K562 (cell line): ENCODE measurements around the gene ARMC9. TPM values are rescaled to one million over a fixed set of nuclear protein-coding genes. Genes with fewer than 3 reads are reported as not detected.

ENCODE experiments used
- ATAC-seq: fragments of 200-7000 bp; cut with Tn5 transposase; 3 replicates; pipeline ENCODE4 v1.9.1; 2020; ENCODE audit warnings: moderate library complexity
- BruUV-seq: library from RNA; stranded (reverse); fragments of 400-500 nt; replicated peaks from 2 replicates; lab custom pipeline; 2021; lab: Mats Ljungman, UMichigan
- CTCF ChIA-PET: fragments of 300-600 bp; formaldehyde crosslinking; extraction: SDS; loops from one replicate; lab custom pipeline; 2021; ENCODE audit warnings: low intra/inter-chr PET ratio; lab: Yijun Ruan, JAX
- POLR2A ChIA-PET: fragments of 300-600, 350-650 bp; sonication (Branson Sonifier 250); formaldehyde crosslinking; extraction: SDS; loops from one replicate; lab custom pipeline; 2021; ENCODE audit warnings: antibody characterized with exemption, inconsistent platforms; lab: Yijun Ruan, JAX
- DNase-seq, 4 experiments: peaks; one replicate each; pipeline versions ENCODE4 v3.0.0 to v3.0.0-alpha.2; 2011 to 2018; ENCODE audit warnings: low spot score in 3 of 4, mixed read lengths in 3 of 4; ENCODE audit errors: extremely low read depth in 1 of 4
- FAIRE-seq: peaks from 2 replicates; lab custom pipeline; 2011; peaks lifted over from hg19 to GRCh38; lab: Jason Lieb, UNC
- H2AFZ ChIP-seq: 2 replicates; pipeline ENCODE4 v1.6.0; 2011; ENCODE audit warnings: low read depth, low read length, control low read depth, inconsistent platforms
- H3K27ac ChIP-seq: fragments of 200-600 bp; 3 replicates; pipeline ENCODE4 v1.8.0; 2011; ENCODE audit warnings: low read depth, mild to moderate bottlenecking, control low read depth, inconsistent platforms, low read length, moderate library complexity, mixed read lengths; ENCODE audit errors: extremely low read depth
- H3K27me3 ChIP-seq, 2 experiments: fragments of 300-600 bp in 1 of 2; 2 replicates in 1 of 2; 3 replicates in 1 of 2; pipeline versions ENCODE4 v1.6.0 to v1.8.0; 2011; ENCODE audit warnings: inconsistent platforms in 2 of 2, low read length in 2 of 2, mild to moderate bottlenecking in 1 of 2, mixed read lengths in 1 of 2, moderate library complexity in 1 of 2; ENCODE audit not compliant: control insufficient read depth in 2 of 2, insufficient read depth in 2 of 2
- H3K36me3 ChIP-seq: fragments of 300-600 bp; 3 replicates; pipeline ENCODE4 v1.8.0; 2011; ENCODE audit warnings: mild to moderate bottlenecking, low read length, inconsistent platforms; ENCODE audit not compliant: control insufficient read depth, insufficient read depth
- H3K4me1 ChIP-seq, 2 experiments: fragments of 200-600 bp in 1 of 2; replicated peaks in 1 of 2; 2 replicates in 1 of 2; 3 replicates in 1 of 2; pipeline versions ENCODE4 v1.5.1 to v1.8.0; 2011; ENCODE audit warnings: inconsistent platforms in 2 of 2, low read length in 2 of 2, mild to moderate bottlenecking in 1 of 2, mixed read lengths in 1 of 2, moderate library complexity in 1 of 2; ENCODE audit not compliant: control insufficient read depth in 2 of 2, insufficient read depth in 2 of 2
- H3K4me2 ChIP-seq: 2 replicates; pipeline ENCODE4 v1.6.1; 2011; ENCODE audit warnings: low read length, control low read depth, inconsistent platforms, mixed read lengths; ENCODE audit not compliant: insufficient read depth
- H3K4me3 ChIP-seq: fragments of 200-600 bp; sonication (generic), shearing (Covaris generic); 2 replicates; pipeline ENCODE4 v1.5.1; 2016; ENCODE audit warnings: control low read depth, inconsistent platforms
- H3K79me2 ChIP-seq: fragments of 200-600 bp; 3 replicates; pipeline ENCODE4 v1.8.0; 2011; ENCODE audit warnings: low read length, inconsistent platforms; ENCODE audit not compliant: control insufficient read depth, insufficient read depth
- H3K9ac ChIP-seq, 2 experiments: 2 replicates each; pipeline versions ENCODE4 v1.6.0 to v1.6.1; 2011; ENCODE audit warnings: low read depth in 2 of 2, low read length in 2 of 2, control low read depth in 1 of 2, inconsistent platforms in 1 of 2, mild to moderate bottlenecking in 1 of 2, mixed read lengths in 1 of 2; ENCODE audit not compliant: insufficient read depth in 1 of 2
- H3K9me1 ChIP-seq: one replicate; pipeline ENCODE4 v1.6.0; 2011; ENCODE audit warnings: inconsistent platforms, mild to moderate bottlenecking, low read length, moderate library complexity; ENCODE audit not compliant: control insufficient read depth, insufficient read depth
- H3K9me3 ChIP-seq: replicated peaks from 2 replicates; pipeline ENCODE4 v1.5.1; 2011; ENCODE audit warnings: low read depth, low read length, inconsistent platforms; ENCODE audit not compliant: control insufficient read depth, insufficient read depth
- H4K20me1 ChIP-seq: replicated peaks from 2 replicates; pipeline ENCODE4 v1.6.1; 2011; ENCODE audit warnings: low read length, inconsistent platforms, mixed read lengths; ENCODE audit not compliant: control insufficient read depth, insufficient read depth
- HDAC3 ChIP-seq: fragments of 450-650 bp; IDR thresholded peaks from 2 replicates; pipeline ENCODE4 v1.6.1; 2018; ENCODE audit warnings: borderline replicate concordance, mild to moderate bottlenecking, moderate library complexity; ENCODE audit not compliant: partially characterized antibody
- SMARCA5 ChIP-seq: fragments of 450-650 bp; IDR thresholded peaks from 2 replicates; pipeline ENCODE4 v1.6.1; 2016
- WGBS: fragments of 100-300 bp; shearing (Covaris generic); methylation state at CpG from one replicate; pipeline ENCODE4 v1.1.6; 2016; ENCODE audit warnings: low coverage, mixed read lengths; ENCODE audit not compliant: insufficient coverage; ENCODE audit errors: missing lambda C conversion rate; 5-methylcytosine and 5-hydroxymethylcytosine counted together
- in situ Hi-C: fragments of 300-500 bp; cut with MboI; formaldehyde crosslinking; loops from 4 replicates; pipeline ENCODE4 v1.15.0; 2018; ENCODE audit warnings: inconsistent platforms, mixed read lengths
- intact Hi-C: fragments of 100-400 bp; cut with micrococcal nuclease; formaldehyde crosslinking; loops from 2 replicates; pipeline ENCODE4 v1.14.2; 2022
- polyA plus RNA-seq, 8 experiments: library from polyadenylated mRNA; depleted of rRNA in 4 of 8; stranded (reverse) in 5 of 8; unstranded in 3 of 8; fragments of >200 nt; fragmentation: Nextera tagmentation in 2 of 8; fragmentation: Illumina TruSeq in 1 of 8; extraction: Ambion mirVana in 2 of 8; extraction: Trizol in 1 of 8; gene quantifications; 2 replicates each; pipeline versions ENCODE4 v1.2.1 to v1.2.3, GENCODE V29; 2011 to 2014; ENCODE audit warnings: inconsistent platforms in 1 of 8, missing spikeins in 1 of 8
- total RNA-seq, 7 experiments: library from RNA; depleted of rRNA in 6 of 7; stranded (reverse); fragments of >200 nt in 6 of 7; fragmentation: Illumina TruSeq in 2 of 7; extraction: Trizol in 2 of 7; gene quantifications; 2 replicates each; pipeline versions ENCODE4 v1.2.1 to v1.2.3, GENCODE V29; 2011 to 2021; ENCODE audit warnings: low replicate concordance in 1 of 7
- TF ChIP-seq, protein P1 (sequence below): fragments of 450-650 bp; IDR thresholded peaks from 2 replicates; pipeline ENCODE4 v1.6.1; 2016; ENCODE audit warnings: mild to moderate bottlenecking, moderate library complexity

Gene ARMC9
- total and polyA plus RNA-seq, 9 of the 15 experiments (the other 6 are each of a cell fraction or from before 2014, with no cell fraction given), result 0.36 to 2.3 (median 1.1) TPM

- no TSS peak for BruUV-seq
- WGBS, result 12% methylated on average over 3 of the region's 3 CpGs
- H3K4me2 ChIP-seq, result no peak overlapping the region
- peaks cover 0 to 3% of the 10 kb centered on the region in 2 experiments; a peak in 1 of 5 replicates for H3K4me1 ChIP-seq
- no peak for TF ChIP-seq SMARCA5
- TF ChIP-seq HDAC3, result no peak
- TF ChIP-seq, protein P1, sequence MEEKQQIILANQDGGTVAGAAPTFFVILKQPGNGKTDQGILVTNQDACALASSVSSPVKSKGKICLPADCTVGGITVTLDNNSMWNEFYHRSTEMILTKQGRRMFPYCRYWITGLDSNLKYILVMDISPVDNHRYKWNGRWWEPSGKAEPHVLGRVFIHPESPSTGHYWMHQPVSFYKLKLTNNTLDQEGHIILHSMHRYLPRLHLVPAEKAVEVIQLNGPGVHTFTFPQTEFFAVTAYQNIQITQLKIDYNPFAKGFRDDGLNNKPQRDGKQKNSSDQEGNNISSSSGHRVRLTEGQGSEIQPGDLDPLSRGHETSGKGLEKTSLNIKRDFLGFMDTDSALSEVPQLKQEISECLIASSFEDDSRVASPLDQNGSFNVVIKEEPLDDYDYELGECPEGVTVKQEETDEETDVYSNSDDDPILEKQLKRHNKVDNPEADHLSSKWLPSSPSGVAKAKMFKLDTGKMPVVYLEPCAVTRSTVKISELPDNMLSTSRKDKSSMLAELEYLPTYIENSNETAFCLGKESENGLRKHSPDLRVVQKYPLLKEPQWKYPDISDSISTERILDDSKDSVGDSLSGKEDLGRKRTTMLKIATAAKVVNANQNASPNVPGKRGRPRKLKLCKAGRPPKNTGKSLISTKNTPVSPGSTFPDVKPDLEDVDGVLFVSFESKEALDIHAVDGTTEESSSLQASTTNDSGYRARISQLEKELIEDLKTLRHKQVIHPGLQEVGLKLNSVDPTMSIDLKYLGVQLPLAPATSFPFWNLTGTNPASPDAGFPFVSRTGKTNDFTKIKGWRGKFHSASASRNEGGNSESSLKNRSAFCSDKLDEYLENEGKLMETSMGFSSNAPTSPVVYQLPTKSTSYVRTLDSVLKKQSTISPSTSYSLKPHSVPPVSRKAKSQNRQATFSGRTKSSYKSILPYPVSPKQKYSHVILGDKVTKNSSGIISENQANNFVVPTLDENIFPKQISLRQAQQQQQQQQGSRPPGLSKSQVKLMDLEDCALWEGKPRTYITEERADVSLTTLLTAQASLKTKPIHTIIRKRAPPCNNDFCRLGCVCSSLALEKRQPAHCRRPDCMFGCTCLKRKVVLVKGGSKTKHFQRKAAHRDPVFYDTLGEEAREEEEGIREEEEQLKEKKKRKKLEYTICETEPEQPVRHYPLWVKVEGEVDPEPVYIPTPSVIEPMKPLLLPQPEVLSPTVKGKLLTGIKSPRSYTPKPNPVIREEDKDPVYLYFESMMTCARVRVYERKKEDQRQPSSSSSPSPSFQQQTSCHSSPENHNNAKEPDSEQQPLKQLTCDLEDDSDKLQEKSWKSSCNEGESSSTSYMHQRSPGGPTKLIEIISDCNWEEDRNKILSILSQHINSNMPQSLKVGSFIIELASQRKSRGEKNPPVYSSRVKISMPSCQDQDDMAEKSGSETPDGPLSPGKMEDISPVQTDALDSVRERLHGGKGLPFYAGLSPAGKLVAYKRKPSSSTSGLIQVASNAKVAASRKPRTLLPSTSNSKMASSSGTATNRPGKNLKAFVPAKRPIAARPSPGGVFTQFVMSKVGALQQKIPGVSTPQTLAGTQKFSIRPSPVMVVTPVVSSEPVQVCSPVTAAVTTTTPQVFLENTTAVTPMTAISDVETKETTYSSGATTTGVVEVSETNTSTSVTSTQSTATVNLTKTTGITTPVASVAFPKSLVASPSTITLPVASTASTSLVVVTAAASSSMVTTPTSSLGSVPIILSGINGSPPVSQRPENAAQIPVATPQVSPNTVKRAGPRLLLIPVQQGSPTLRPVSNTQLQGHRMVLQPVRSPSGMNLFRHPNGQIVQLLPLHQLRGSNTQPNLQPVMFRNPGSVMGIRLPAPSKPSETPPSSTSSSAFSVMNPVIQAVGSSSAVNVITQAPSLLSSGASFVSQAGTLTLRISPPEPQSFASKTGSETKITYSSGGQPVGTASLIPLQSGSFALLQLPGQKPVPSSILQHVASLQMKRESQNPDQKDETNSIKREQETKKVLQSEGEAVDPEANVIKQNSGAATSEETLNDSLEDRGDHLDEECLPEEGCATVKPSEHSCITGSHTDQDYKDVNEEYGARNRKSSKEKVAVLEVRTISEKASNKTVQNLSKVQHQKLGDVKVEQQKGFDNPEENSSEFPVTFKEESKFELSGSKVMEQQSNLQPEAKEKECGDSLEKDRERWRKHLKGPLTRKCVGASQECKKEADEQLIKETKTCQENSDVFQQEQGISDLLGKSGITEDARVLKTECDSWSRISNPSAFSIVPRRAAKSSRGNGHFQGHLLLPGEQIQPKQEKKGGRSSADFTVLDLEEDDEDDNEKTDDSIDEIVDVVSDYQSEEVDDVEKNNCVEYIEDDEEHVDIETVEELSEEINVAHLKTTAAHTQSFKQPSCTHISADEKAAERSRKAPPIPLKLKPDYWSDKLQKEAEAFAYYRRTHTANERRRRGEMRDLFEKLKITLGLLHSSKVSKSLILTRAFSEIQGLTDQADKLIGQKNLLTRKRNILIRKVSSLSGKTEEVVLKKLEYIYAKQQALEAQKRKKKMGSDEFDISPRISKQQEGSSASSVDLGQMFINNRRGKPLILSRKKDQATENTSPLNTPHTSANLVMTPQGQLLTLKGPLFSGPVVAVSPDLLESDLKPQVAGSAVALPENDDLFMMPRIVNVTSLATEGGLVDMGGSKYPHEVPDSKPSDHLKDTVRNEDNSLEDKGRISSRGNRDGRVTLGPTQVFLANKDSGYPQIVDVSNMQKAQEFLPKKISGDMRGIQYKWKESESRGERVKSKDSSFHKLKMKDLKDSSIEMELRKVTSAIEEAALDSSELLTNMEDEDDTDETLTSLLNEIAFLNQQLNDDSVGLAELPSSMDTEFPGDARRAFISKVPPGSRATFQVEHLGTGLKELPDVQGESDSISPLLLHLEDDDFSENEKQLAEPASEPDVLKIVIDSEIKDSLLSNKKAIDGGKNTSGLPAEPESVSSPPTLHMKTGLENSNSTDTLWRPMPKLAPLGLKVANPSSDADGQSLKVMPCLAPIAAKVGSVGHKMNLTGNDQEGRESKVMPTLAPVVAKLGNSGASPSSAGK, result no peak
- no peak for ATAC-seq
- H4K20me1 ChIP-seq, result no peaks in the 10 kb centered on the region
- POLR2A ChIA-PET, result interaction anchor here (0.6 kb wide), 1 partner anchor 28 kb away, joined by 3 read pairs; no protein-coding TSS in a partner anchor
- no peak overlapping the region for H3K9ac ChIP-seq
- peaks cover 0 to 17% of the 10 kb centered on the region in 2 experiments; a peak in 3 of 5 replicates for H3K27me3 ChIP-seq
- H2AFZ ChIP-seq, result no peak overlapping the region
- H3K4me3 ChIP-seq, result no peak overlapping the region
- in situ Hi-C loops (no loop called here), intact Hi-C loops (no loop called here)
- H3K27ac ChIP-seq, result no peak overlapping the region
- no peaks in the 10 kb centered on the region for H3K79me2 ChIP-seq
- no peak for DNase-seq
- no peaks in the 10 kb centered on the region for H3K9me3 ChIP-seq
- CTCF ChIA-PET, result no interaction called here
- no peak for FAIRE-seq
- no peaks in the 10 kb centered on the region for H3K9me1 ChIP-seq
- no peaks in the 10 kb centered on the region for H3K36me3 ChIP-seq
These were observed 128.0 kb downstream of the ARMC9 start for GRCh38 chr2:231326404-231326803.
